RWPE1 (cell line): ENCODE measurements around the gene REM2.

Experiments
- CTCF ChIA-PET: fragments of 350-600 bp; sonication (Branson Sonifier 250); formaldehyde crosslinking; extraction: SDS; loops from one replicate; lab custom pipeline; 2021; lab: Yijun Ruan, JAX
- POLR2A ChIA-PET: fragments of 400-600 bp; formaldehyde crosslinking; extraction: SDS; loops from one replicate; lab custom pipeline; 2020; ENCODE audit warnings: antibody characterized with exemption; ENCODE audit not compliant: low non-redundant PET; lab: Yijun Ruan, JAX
- DNase-seq: peaks from one replicate; pipeline ENCODE4 v3.0.0; 2012; ENCODE audit warnings: low spot score
- H3K27ac ChIP-seq: fragments of 450-650 bp; 2 replicates; pipeline ENCODE4 v1.5.1; 2017
- CTCF ChIP-seq: fragments of 450-650 bp; conservative IDR thresholded peaks from 2 replicates; pipeline ENCODE4 v1.5.1; 2017; ENCODE audit warnings: low read depth, mild to moderate bottlenecking

REM2 gene

GRCh38 chr14:22838631-22839041 lies 44.4 kb upstream of the REM2 start:
- CTCF ChIA-PET, result interaction anchor here (0.5 to 2.9 kb wide), 6 partner anchors 12 to 126 kb away, joined by 3 to 18 read pairs (median 6); no protein-coding TSS in a partner anchor
- peak overlapping the region; percentile 99 for H3K27ac ChIP-seq
- POLR2A ChIA-PET, result interaction anchor here (0.6 to 2.6 kb wide), 6 partner anchors 8 to 143 kb away, joined by 3 to 19 read pairs (median 6); no protein-coding TSS in a partner anchor
- TF ChIP-seq CTCF, result no peak
- DNase-seq, result no peak

- no peak for TF ChIP-seq CTCF
- peak; percentile 85 for DNase-seq
- POLR2A ChIA-PET, result interaction anchor here (0.6 to 2.6 kb wide), 6 partner anchors 9 to 142 kb away, joined by 3 to 19 read pairs (median 5); no protein-coding TSS in a partner anchor
- peak overlapping the region; percentile 99 for H3K27ac ChIP-seq
- CTCF ChIA-PET, result interaction anchor here (0.5 to 2.9 kb wide), 5 partner anchors 13 to 34 kb away, joined by 3 to 18 read pairs (median 3); no protein-coding TSS in a partner anchor
Measured at GRCh38 chr14:22839159-22839779, 43.8 kb upstream of the REM2 start.

GRCh38 chr14:22841311-22841710 lies 41.7 kb upstream of the REM2 start:
- DNase-seq, result no peak
- CTCF ChIA-PET, result interaction anchor here (1.0 kb wide), 1 partner anchor 284 kb away, joined by 4 read pairs; no protein-coding TSS in a partner anchor
- no peak for TF ChIP-seq CTCF
- peak overlapping the region; percentile 99 for H3K27ac ChIP-seq
- POLR2A ChIA-PET, result no interaction called here

GRCh38 chr14:22841769-22842168 lies 41.3 kb upstream of the REM2 start:
- no peak for DNase-seq
- POLR2A ChIA-PET, result no interaction called here
- peak overlapping the region; percentile 99 for H3K27ac ChIP-seq
- CTCF ChIA-PET, result no interaction called here
- no peak for TF ChIP-seq CTCF

- CTCF ChIA-PET, result interaction anchor here (0.6 to 1.8 kb wide), 2 partner anchors 10 to 272 kb away, joined by 3 to 5 read pairs; no protein-coding TSS in a partner anchor
- no peak for TF ChIP-seq CTCF
- POLR2A ChIA-PET, result no interaction called here
- DNase-seq, result no peak
- H3K27ac ChIP-seq, result peak overlapping the region; percentile 99
Measured at GRCh38 chr14:22842211-22843122, 40.6 kb upstream of the REM2 start.
